HCT116 (cell line): ENCODE results near the gene EVL. TPM values are rescaled to one million over a fixed set of nuclear protein-coding genes. Genes with fewer than 3 reads are reported as not detected.
A peak's percentile ranks its signal among the peaks of the same experiment; 100 is the strongest.

Experiments
- ATAC-seq: fragments of 200-7000 bp; cut with Tn5 transposase; 2 replicates; pipeline ENCODE4 v1.9.1; 2020; ENCODE audit warnings: mild to moderate bottlenecking, moderate library complexity
- BruUV-seq: library from RNA; stranded (reverse); fragments of 400-500 nt; replicated peaks from 2 replicates; lab custom pipeline; 2021; lab: Mats Ljungman, UMichigan
- CTCF ChIA-PET: fragments of 300-600 bp; sonication (Branson Sonifier 250); formaldehyde crosslinking; loops from one replicate; lab custom pipeline; 2021; ENCODE audit warnings: antibody characterized with exemption; lab: Charles Lee
- POLR2A ChIA-PET: fragments of 300-600, 350-600 bp; sonication (Branson Sonifier 250); formaldehyde crosslinking; loops from one replicate; lab custom pipeline; 2021; ENCODE audit warnings: antibody characterized with exemption; lab: Charles Lee
- RAD21 ChIA-PET, 2 experiments: fragments of 300-600 bp; sonication (Branson Sonifier 250); formaldehyde crosslinking; loops; one replicate each; lab custom pipeline; 2023; ENCODE audit warnings: low total read pairs in 2 of 2; ENCODE audit not compliant: uncharacterized antibody in 2 of 2, unreplicated experiment in 2 of 2, low non-redundant PET in 1 of 2; lab: Charles Lee
- DNase-seq: peaks from one replicate; pipeline ENCODE4 v3.0.0-alpha.2; 2010; ENCODE audit warnings: low read depth, low spot score
- H2AFZ ChIP-seq: fragments of 200-600 bp; shearing (Covaris generic), sonication (generic); 2 replicates; pipeline ENCODE4 v1.6.1; 2017; ENCODE audit warnings: low read depth, mixed run types, mixed read lengths, antibody characterized with exemption, low read length; ENCODE audit not compliant: poor library complexity, severe bottlenecking
- H3K27ac ChIP-seq: 2 replicates; pipeline ENCODE4 v1.5.1; 2012; ENCODE audit warnings: low read depth, low read length
- H3K27me3 ChIP-seq: fragments of 200-600 bp; sonication (generic); 2 replicates; pipeline ENCODE4 v1.6.1; 2016; ENCODE audit warnings: mixed run types, low read length, mixed read lengths; ENCODE audit not compliant: insufficient read depth
- H3K36me3 ChIP-seq, 2 experiments: fragments of 200-500 bp in 1 of 2; fragments of 200-600 bp in 1 of 2; sonication (Bioruptor generic) in 1 of 2; sonication (generic) in 1 of 2; 2 replicates each; pipeline versions ENCODE4 v1.5.1 to v1.6.1; 2014 to 2016; ENCODE audit warnings: low read length in 2 of 2, inconsistent platforms in 1 of 2, mixed read lengths in 1 of 2, mixed run types in 1 of 2; ENCODE audit not compliant: insufficient read depth in 2 of 2, control insufficient read depth in 1 of 2
- H3K4me1 ChIP-seq, 2 experiments: fragments of 200-600 bp in 1 of 2; sonication (generic) in 1 of 2; 2 replicates each; pipeline versions ENCODE4 v1.5.1 to v1.6.1; 2012 to 2017; ENCODE audit warnings: low read length in 2 of 2, inconsistent platforms in 1 of 2, mild to moderate bottlenecking in 1 of 2, mixed read lengths in 1 of 2, mixed run types in 1 of 2, moderate library complexity in 1 of 2; ENCODE audit not compliant: insufficient read depth in 2 of 2, control insufficient read depth in 1 of 2
- H3K4me2 ChIP-seq: fragments of 200-600 bp; sonication (generic); 2 replicates; pipeline ENCODE4 v1.6.1; 2017; ENCODE audit warnings: mixed run types, low read length, mixed read lengths
- H3K4me3 ChIP-seq, 2 experiments: fragments of 200-600 bp in 1 of 2; sonication (generic) in 1 of 2; replicated peaks in 1 of 2; 2 replicates each; pipeline ENCODE4 v1.5.1; 2011 to 2016; ENCODE audit warnings: low read length in 2 of 2, control low read depth in 1 of 2, low read depth in 1 of 2, mild to moderate bottlenecking in 1 of 2, mixed read lengths in 1 of 2, mixed run types in 1 of 2
- H3K79me2 ChIP-seq: fragments of 200-600 bp; sonication (generic); 2 replicates; pipeline ENCODE4 v1.6.1; 2017; ENCODE audit warnings: mild to moderate bottlenecking, mixed run types, low read length, moderate library complexity, mixed read lengths; ENCODE audit not compliant: insufficient read depth
- H3K9ac ChIP-seq: fragments of 200-600 bp; sonication (generic); 2 replicates; pipeline ENCODE4 v1.6.1; 2016; ENCODE audit warnings: low read length, mixed read lengths
- H3K9me2 ChIP-seq: fragments of 200-600 bp; sonication (generic), shearing (Covaris generic); 2 replicates; pipeline ENCODE4 v1.6.1; 2017; ENCODE audit warnings: mixed run types, mild to moderate bottlenecking, moderate library complexity; ENCODE audit not compliant: insufficient read depth
- H3K9me3 ChIP-seq, 2 experiments: fragments of 200-500 bp in 1 of 2; fragments of 200-600 bp in 1 of 2; sonication (Bioruptor generic) in 1 of 2; sonication (generic) in 1 of 2; 2 replicates each; pipeline ENCODE4 v1.6.1; 2014 to 2017; ENCODE audit warnings: low read length in 2 of 2, mixed read lengths in 2 of 2, inconsistent platforms in 1 of 2, low read depth in 1 of 2, mild to moderate bottlenecking in 1 of 2, mixed run types in 1 of 2, moderate library complexity in 1 of 2; ENCODE audit not compliant: control insufficient read depth in 1 of 2, insufficient read depth in 1 of 2
- H4K20me1 ChIP-seq: fragments of 200-600 bp; sonication (generic), shearing (Covaris generic); 2 replicates; pipeline ENCODE4 v1.6.1; 2017; ENCODE audit warnings: mixed run types, mild to moderate bottlenecking, moderate library complexity; ENCODE audit not compliant: insufficient read depth
- CBX3 ChIP-seq: IDR thresholded peaks from 2 replicates; pipeline ENCODE4 v1.6.1; 2012; ENCODE audit warnings: low read depth
- EGR1 ChIP-seq: IDR thresholded peaks from 2 replicates; pipeline ENCODE4 v1.6.1; 2012; ENCODE audit warnings: low read depth
- ELF1 ChIP-seq: IDR thresholded peaks from 2 replicates; pipeline ENCODE4 v1.6.1; 2012; ENCODE audit warnings: low read depth, borderline replicate concordance
- FOSL1 ChIP-seq: IDR thresholded peaks from 2 replicates; pipeline ENCODE4 v1.6.1; 2012; ENCODE audit warnings: low read depth
- JUND ChIP-seq: IDR thresholded peaks from 2 replicates; pipeline ENCODE4 v1.6.1; 2012
- SP1 ChIP-seq: IDR thresholded peaks from 2 replicates; pipeline ENCODE4 v1.6.1; 2012; ENCODE audit warnings: low read depth
- YY1 ChIP-seq: IDR thresholded peaks from 2 replicates; pipeline ENCODE4 v1.6.1; 2011; ENCODE audit warnings: low read length, low read depth, moderate library complexity, mild to moderate bottlenecking; ENCODE audit not compliant: insufficient replicate concordance; ENCODE audit errors: extremely low read depth
- intact Hi-C: fragments of 100-400 bp; cut with micrococcal nuclease; formaldehyde crosslinking; loops from 2 replicates; pipeline ENCODE4 v1.10.0; 2022
- total RNA-seq: library from RNA; stranded (reverse); gene quantifications from one replicate; pipeline ENCODE4 v1.2.1, GENCODE V29; 2021; ENCODE audit not compliant: unreplicated experiment
- TF ChIP-seq, protein P1 (sequence below): IDR thresholded peaks from 2 replicates; pipeline ENCODE4 v1.6.1; 2012
- TF ChIP-seq, protein P2 (sequence below): IDR thresholded peaks from 2 replicates; pipeline ENCODE4 v1.6.1; 2012; ENCODE audit warnings: low read depth

EVL gene
- total RNA-seq, 1 experiment from 2014 or later, result 19.9 TPM

DNA sequence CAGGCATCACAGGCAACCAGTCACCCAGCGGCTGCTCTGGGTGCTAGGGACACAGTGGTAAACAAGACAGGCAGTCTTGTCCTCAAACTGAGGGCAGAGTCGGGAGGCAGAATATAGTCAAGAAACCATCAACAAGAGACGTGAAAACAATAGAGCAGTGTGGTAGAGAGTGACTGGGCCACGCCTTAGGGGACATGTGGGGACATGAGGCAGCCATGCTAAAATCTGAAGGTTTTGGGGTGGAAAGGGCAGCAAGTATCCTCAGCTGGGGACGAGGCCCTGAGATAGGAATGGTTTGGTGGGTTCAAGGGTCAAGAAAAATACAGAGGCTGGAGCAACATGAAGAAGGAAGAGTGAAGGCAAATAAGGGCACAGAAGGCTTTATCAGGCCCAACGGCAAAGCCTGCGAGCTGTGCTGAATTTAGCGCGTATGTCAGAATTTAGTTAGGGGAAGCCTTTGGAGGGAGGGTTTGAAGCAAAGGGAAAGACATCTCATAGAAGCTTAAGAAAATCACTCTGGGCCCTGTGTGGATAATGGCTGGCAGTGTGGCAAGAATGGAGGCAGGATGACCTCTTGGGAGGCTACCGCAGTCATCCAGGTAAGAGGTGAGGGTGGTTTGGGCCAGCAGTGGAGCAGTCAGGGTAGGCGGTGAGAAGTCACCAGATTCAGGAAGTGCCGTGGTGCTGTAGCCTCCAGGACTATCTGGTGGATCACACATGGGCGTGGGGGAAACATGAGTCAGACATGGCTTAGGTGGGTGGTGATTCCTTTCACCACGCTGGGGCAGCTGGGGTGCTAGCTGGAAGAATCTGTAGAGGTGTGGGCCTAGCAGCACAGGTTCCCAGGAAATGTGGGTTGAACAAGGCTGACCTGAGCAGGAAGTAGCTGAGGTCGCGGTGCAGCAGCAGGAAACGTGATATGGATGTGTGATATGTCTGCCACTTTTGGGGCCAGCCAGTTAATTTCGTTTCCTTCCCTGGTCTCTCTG is 3.0 kb downstream of the EVL start:
- TF ChIP-seq YY1 (no peak), FOSL1 (0 out of 2 replicates have a peak, but pooled peaks have one; percentile 35), EGR1 (peak; percentile 67; the same call in 1 of the 2 replicates), SP1 (peak; percentile 47; the same call in 1 of the 2 replicates), JUND (peak; percentile 47; the same call in 1 of the 2 replicates), CBX3 (peak; percentile 60; the same call in 1 of the 2 replicates), ELF1 (peak; percentile 48)
- TF ChIP-seq, protein P1, sequence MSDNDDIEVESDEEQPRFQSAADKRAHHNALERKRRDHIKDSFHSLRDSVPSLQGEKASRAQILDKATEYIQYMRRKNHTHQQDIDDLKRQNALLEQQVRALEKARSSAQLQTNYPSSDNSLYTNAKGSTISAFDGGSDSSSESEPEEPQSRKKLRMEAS, result peak; percentile 44; the same call in 1 of the 2 replicates
- TF ChIP-seq, protein P2, sequence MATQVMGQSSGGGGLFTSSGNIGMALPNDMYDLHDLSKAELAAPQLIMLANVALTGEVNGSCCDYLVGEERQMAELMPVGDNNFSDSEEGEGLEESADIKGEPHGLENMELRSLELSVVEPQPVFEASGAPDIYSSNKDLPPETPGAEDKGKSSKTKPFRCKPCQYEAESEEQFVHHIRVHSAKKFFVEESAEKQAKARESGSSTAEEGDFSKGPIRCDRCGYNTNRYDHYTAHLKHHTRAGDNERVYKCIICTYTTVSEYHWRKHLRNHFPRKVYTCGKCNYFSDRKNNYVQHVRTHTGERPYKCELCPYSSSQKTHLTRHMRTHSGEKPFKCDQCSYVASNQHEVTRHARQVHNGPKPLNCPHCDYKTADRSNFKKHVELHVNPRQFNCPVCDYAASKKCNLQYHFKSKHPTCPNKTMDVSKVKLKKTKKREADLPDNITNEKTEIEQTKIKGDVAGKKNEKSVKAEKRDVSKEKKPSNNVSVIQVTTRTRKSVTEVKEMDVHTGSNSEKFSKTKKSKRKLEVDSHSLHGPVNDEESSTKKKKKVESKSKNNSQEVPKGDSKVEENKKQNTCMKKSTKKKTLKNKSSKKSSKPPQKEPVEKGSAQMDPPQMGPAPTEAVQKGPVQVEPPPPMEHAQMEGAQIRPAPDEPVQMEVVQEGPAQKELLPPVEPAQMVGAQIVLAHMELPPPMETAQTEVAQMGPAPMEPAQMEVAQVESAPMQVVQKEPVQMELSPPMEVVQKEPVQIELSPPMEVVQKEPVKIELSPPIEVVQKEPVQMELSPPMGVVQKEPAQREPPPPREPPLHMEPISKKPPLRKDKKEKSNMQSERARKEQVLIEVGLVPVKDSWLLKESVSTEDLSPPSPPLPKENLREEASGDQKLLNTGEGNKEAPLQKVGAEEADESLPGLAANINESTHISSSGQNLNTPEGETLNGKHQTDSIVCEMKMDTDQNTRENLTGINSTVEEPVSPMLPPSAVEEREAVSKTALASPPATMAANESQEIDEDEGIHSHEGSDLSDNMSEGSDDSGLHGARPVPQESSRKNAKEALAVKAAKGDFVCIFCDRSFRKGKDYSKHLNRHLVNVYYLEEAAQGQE, result no peak
- Histone ChIP-seq H2AFZ (peak overlapping the region; percentile 22), H3K4me1 (peaks cover 6 to 20% of the 10 kb centered on the region in 2 experiments), H3K4me3 (peak overlapping the region in 1 of 2 experiments; percentile 11; a peak in 1 of 4 replicates), H3K36me3 (no peaks in the 10 kb centered on the region), H3K9me2 (no peaks in the 10 kb centered on the region), H3K9me3 (no peaks in the 10 kb centered on the region), H3K4me2 (peak overlapping the region; percentile 63), H3K79me2 (no peaks in the 10 kb centered on the region), H3K9ac (0 out of 2 replicates have a peak overlapping the region, but pooled peaks have one; percentile 10), H4K20me1 (no peaks in the 10 kb centered on the region), H3K27me3 (no peaks in the 10 kb centered on the region), H3K27ac (0 out of 2 replicates have a peak overlapping the region, but pooled peaks have one; percentile 6)
- DNase-seq (peak; percentile 21), ATAC-seq (peak; percentile 65)
- RAD21 ChIA-PET, result no interaction called here
- POLR2A ChIA-PET, result interaction anchor here (0.7 kb wide), 1 partner anchor 21 kb away, joined by 3 read pairs; no protein-coding TSS in a partner anchor
- no TSS peak for BruUV-seq
- intact Hi-C loops, result no loop called here
- CTCF ChIA-PET, result no interaction called here
